Calu3 (cell line): Measurements from ENCODE around the gene SLC16A7. TPM values are rescaled to one million over a fixed set of nuclear protein-coding genes. Genes with fewer than 3 reads are reported as not detected.
"Not testable (repeated sequence)": the region's sequence is repeated elsewhere in the genome, so short reads cannot be mapped to it uniquely, and the experiment has no call there.

ENCODE experiments used
- BruUV-seq: library from RNA; stranded (reverse); fragments of 400-500 nt; replicated peaks from 2 replicates; lab custom pipeline; 2021; lab: Mats Ljungman, UMichigan
- CTCF ChIA-PET: fragments of 300-600 bp; sonication (Branson Sonifier 250); formaldehyde crosslinking; loops from one replicate; lab custom pipeline; 2022; ENCODE audit warnings: antibody characterized with exemption; lab: Charles Lee
- DNase-seq: peaks from one replicate; pipeline ENCODE4 v3.0.0; 2022
- H3K27ac Mint-ChIP-seq: one replicate; pipeline ENCODE4 v1.8.0; 2022; ENCODE audit warnings: mixed read lengths; ENCODE audit not compliant: unreplicated experiment
- H3K27me3 Mint-ChIP-seq: one replicate; pipeline ENCODE4 v1.8.0; 2022; ENCODE audit warnings: mixed read lengths; ENCODE audit not compliant: unreplicated experiment
- H3K36me3 Mint-ChIP-seq: one replicate; pipeline ENCODE4 v1.8.0; 2022; ENCODE audit warnings: mild to moderate bottlenecking, moderate library complexity, mixed read lengths; ENCODE audit not compliant: insufficient read depth, unreplicated experiment
- H3K4me1 Mint-ChIP-seq: one replicate; pipeline ENCODE4 v1.8.0; 2022; ENCODE audit warnings: mild to moderate bottlenecking, low read depth, mixed read lengths; ENCODE audit not compliant: unreplicated experiment
- H3K4me3 Mint-ChIP-seq: one replicate; pipeline ENCODE4 v1.8.0; 2022; ENCODE audit warnings: mild to moderate bottlenecking, low read depth, moderate library complexity, mixed read lengths; ENCODE audit not compliant: unreplicated experiment
- H3K9me3 Mint-ChIP-seq: one replicate; pipeline ENCODE4 v1.8.0; 2022; ENCODE audit warnings: low read depth, mixed read lengths; ENCODE audit not compliant: unreplicated experiment
- intact Hi-C: fragments of 100-400 bp; cut with micrococcal nuclease; formaldehyde crosslinking; loops from one replicate; pipeline ENCODE4 v1.10.0; 2022; ENCODE audit not compliant: unreplicated experiment
- total RNA-seq: library from RNA; stranded (reverse); gene quantifications from 2 replicates; pipeline ENCODE4 v1.2.3, GENCODE V29; 2022
- TF ChIP-seq, protein P1 (sequence below): fragments of 200-600 bp; IDR thresholded peaks from one replicate; pipeline ENCODE4 v1.8.0; 2022; ENCODE audit warnings: antibody characterized with exemption; ENCODE audit not compliant: unreplicated experiment

Gene SLC16A7
- total RNA-seq, 1 experiment from 2014 or later, result 58.6 TPM

DNA sequence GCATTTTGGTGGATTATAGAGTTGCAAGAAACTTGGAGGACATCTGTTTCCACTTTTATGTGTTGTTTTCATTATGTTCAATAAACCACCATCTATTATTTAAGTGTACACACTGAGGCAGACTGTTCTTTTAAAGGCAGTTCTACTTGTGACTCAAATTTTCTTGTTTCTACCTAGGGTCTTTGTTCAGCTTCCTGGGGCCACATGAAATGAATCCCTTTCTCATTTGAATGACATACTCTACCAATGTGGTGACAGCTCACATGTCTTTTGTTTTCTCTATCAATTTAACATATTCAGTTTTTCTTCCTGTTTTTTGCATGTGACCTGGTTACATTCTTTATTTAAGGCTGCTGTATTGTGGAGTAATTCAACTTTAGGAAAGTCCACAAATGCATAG is 7.9 kb downstream of the SLC16A7 start:
- H3K27ac Mint-ChIP-seq, result no peak overlapping the region
- H3K27me3 Mint-ChIP-seq, result no peaks in the 10 kb centered on the region
- DNase-seq, result no peak
- BruUV-seq, result no TSS peak
- intact Hi-C loops, result no loop called here
- H3K4me3 Mint-ChIP-seq, result no peak overlapping the region
- CTCF ChIA-PET, result interaction anchor here (0.6 kb wide), 1 partner anchor 1335 kb away, joined by 4 read pairs; no protein-coding TSS in a partner anchor
- H3K4me1 Mint-ChIP-seq, result no peaks in the 10 kb centered on the region
- H3K36me3 Mint-ChIP-seq, result peaks cover 6% of the 10 kb centered on the region
- TF ChIP-seq, protein P1, sequence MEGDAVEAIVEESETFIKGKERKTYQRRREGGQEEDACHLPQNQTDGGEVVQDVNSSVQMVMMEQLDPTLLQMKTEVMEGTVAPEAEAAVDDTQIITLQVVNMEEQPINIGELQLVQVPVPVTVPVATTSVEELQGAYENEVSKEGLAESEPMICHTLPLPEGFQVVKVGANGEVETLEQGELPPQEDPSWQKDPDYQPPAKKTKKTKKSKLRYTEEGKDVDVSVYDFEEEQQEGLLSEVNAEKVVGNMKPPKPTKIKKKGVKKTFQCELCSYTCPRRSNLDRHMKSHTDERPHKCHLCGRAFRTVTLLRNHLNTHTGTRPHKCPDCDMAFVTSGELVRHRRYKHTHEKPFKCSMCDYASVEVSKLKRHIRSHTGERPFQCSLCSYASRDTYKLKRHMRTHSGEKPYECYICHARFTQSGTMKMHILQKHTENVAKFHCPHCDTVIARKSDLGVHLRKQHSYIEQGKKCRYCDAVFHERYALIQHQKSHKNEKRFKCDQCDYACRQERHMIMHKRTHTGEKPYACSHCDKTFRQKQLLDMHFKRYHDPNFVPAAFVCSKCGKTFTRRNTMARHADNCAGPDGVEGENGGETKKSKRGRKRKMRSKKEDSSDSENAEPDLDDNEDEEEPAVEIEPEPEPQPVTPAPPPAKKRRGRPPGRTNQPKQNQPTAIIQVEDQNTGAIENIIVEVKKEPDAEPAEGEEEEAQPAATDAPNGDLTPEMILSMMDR, result no peak
- H3K9me3 Mint-ChIP-seq, result no peaks in the 10 kb centered on the region

DNA sequence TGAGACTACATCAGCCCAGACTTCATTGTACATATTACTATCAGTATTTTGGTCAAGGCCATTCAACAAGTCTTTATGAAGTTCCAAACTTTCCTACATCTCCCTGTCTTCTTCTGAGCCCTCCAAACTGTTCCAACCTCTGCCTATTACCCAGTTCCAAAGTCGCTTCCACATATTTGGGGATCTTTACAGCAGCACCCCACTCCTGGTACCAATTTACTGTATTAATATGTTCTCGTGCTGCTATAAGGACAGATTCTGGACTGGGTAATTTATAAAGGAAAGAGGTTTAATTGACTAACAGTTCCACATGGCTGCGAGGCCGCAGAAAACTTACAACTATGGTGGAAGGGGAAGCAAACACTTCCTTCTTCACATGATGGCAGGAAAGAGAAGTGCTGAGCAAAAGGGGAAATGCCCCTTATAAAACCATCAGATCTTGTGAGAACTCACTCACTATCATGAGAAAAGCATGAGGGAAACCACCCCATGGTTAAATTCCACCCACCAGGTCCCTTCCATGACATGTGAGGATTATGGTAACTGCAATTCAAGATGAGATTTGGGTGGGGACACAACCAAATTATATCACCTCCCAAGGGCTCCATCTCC is 17.1 kb downstream of the SLC16A7 start:
- H3K36me3 Mint-ChIP-seq, CTCF ChIA-PET, H3K27me3 Mint-ChIP-seq, BruUV-seq, H3K4me3 Mint-ChIP-seq, intact Hi-C loops, DNase-seq, H3K27ac Mint-ChIP-seq, H3K9me3 Mint-ChIP-seq: not testable (repeated sequence)
- H3K4me1 Mint-ChIP-seq, result peaks cover 12% of the 10 kb centered on the region

DNA sequence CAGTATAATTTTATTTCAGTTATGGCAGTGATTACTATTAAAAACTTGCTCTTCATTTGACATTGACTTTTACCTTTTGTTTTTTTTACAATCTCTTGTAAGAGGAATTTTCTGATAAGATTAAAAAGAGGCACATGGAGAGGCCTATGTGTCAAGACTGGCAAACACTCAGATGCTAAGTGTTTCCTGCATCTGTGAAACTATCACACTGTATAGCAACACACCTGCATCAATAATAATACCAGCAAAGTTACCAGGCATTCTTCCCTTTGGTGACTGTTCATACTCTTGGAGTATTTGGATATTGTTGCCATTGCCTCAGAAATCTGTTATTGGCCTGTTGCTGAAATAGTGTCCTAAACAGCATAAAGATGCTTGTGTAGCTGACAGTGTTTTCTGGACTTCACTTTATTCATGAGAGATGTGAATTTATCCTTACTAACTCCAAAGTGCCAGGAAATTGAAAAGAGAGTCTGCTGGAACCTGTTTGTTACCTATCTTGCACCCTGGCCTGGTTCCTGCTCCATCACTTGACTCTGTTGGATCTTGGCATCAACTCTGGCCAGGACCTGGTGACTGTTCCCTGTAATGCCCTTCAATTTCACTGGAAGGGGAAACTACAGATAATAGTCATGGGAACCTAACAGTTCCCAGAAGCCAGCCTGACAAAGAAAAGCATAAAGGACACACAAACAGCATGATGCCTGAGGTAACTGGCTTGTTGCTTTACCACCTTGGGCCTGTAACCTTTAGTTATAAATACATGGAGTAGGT is 19.8 kb downstream of the SLC16A7 start:
- Mint-ChIP-seq H3K4me3 (no peak overlapping the region), H3K36me3 (no peaks in the 10 kb centered on the region), H3K27me3 (no peaks in the 10 kb centered on the region), H3K9me3 (peaks cover 5% of the 10 kb centered on the region), H3K27ac (peak overlapping the region; percentile 61), H3K4me1 (peaks cover 18% of the 10 kb centered on the region)
- BruUV-seq, result no TSS peak
- CTCF ChIA-PET, result interaction anchor here (0.6 kb wide), 1 partner anchor 158 kb away, joined by 3 read pairs; no protein-coding TSS in a partner anchor
- intact Hi-C loops, result no loop called here
- DNase-seq, result no peak
- TF ChIP-seq, protein P1, result no peak

DNA sequence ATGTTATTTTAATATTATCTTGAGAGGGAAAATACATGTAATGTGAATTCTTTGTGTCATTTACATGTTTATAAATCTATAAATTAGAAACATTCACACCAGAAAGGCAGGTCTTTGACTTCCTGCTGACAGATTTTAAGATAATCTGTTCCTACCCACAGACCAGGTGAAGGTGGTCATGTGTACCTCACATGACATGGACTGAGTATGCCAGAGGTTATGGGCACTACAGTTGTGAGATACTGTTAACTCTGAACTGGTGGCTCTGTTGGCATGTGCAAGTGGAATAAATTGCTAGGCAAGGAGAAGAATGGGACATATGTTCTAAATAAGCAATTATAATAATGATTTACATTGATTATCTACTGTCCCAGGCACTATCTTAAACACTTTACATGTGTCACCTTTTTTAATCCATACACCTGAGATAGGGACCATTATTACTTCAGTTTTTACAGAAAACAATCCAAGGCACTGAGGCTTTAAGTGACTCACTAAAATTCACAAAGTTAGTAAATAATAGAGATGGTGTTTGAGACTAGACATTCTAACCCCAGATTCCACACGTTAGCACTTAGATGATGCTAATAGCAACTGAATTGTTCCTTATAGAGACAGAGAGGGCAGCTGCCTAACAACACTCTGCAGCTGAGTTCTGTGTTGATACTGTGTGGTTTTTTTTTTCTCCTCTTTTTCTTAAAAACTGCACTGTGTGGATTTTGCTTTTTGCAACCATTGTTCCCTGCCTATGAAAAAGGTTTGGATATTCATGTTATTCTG is 23.8 kb downstream of the SLC16A7 start:
- no TSS peak for BruUV-seq
- H3K4me3 Mint-ChIP-seq, result no peak overlapping the region
- no peaks in the 10 kb centered on the region for H3K27me3 Mint-ChIP-seq
- intact Hi-C loops, result no loop called here
- TF ChIP-seq, protein P1, result no peak
- H3K9me3 Mint-ChIP-seq, result peaks cover 3% of the 10 kb centered on the region
- peaks cover 19% of the 10 kb centered on the region for H3K4me1 Mint-ChIP-seq
- DNase-seq, result no peak
- CTCF ChIA-PET, result no interaction called here
- H3K27ac Mint-ChIP-seq, result no peak overlapping the region
- no peaks in the 10 kb centered on the region for H3K36me3 Mint-ChIP-seq
